HepG2 (cell line): ENCODE data around the gene MAGEC2. TPM values are rescaled to one million over a fixed set of nuclear protein-coding genes. Genes with fewer than 3 reads are reported as not detected.

Experiments
- ATAC-seq: fragments of 200-7000 bp; cut with Tn5 transposase; 3 replicates; pipeline ENCODE4 v1.9.1; 2020; ENCODE audit warnings: mild to moderate bottlenecking, moderate library complexity
- BruUV-seq: library from RNA; stranded (reverse); fragments of 400-500 nt; replicated peaks from 2 replicates; lab custom pipeline; 2021; lab: Mats Ljungman, UMichigan
- CTCF ChIA-PET: fragments of 300-600 bp; formaldehyde crosslinking; extraction: SDS; loops from one replicate; lab custom pipeline; 2021; ENCODE audit warnings: low total read pairs, inconsistent platforms, low intra/inter-chr PET ratio; lab: Yijun Ruan, JAX
- POLR2A ChIA-PET: fragments of 350-600 bp; sonication (Branson Sonifier 250); formaldehyde crosslinking; loops from one replicate; lab custom pipeline; 2020; ENCODE audit warnings: antibody characterized with exemption, inconsistent platforms; lab: Yijun Ruan, JAX
- DNase-seq: peaks from one replicate; pipeline ENCODE4 v3.0.0-alpha.2; 2015; ENCODE audit warnings: low spot score
- FAIRE-seq: peaks from 3 replicates; lab custom pipeline; 2011; peaks lifted over from hg19 to GRCh38; lab: Jason Lieb, UNC
- H2AFZ ChIP-seq: one replicate; pipeline ENCODE4 v1.6.1; 2011; ENCODE audit warnings: low read length, inconsistent platforms
- H3K27ac ChIP-seq: fragments of 300-600 bp; 3 replicates; pipeline ENCODE4 v1.8.0; 2011; ENCODE audit warnings: mixed run types, mild to moderate bottlenecking, mixed read lengths, low read length, inconsistent platforms; ENCODE audit not compliant: insufficient read depth; ENCODE audit errors: extremely low read length
- H3K27me3 ChIP-seq, 2 experiments: fragments of 200-600 bp in 1 of 2; 2 replicates in 1 of 2; 3 replicates in 1 of 2; pipeline versions ENCODE4 v1.6.0 to v1.8.0; 2011; ENCODE audit warnings: low read length in 2 of 2, mild to moderate bottlenecking in 2 of 2, moderate library complexity in 2 of 2, inconsistent platforms in 1 of 2; ENCODE audit not compliant: insufficient read depth in 2 of 2, control insufficient read depth in 1 of 2
- H3K36me3 ChIP-seq, 2 experiments: fragments of 200-600 bp in 1 of 2; replicated peaks in 1 of 2; 2 replicates in 1 of 2; 3 replicates in 1 of 2; pipeline versions ENCODE4 v1.5.1 to v1.8.0; 2011; ENCODE audit warnings: low read length in 2 of 2, inconsistent platforms in 1 of 2; ENCODE audit not compliant: insufficient read depth in 2 of 2, control insufficient read depth in 1 of 2
- H3K4me1 ChIP-seq: 2 replicates; pipeline ENCODE4 v1.5.1; 2012; ENCODE audit warnings: low read length, inconsistent platforms; ENCODE audit not compliant: insufficient read depth
- H3K4me2 ChIP-seq: 2 replicates; pipeline ENCODE4 v1.6.0; 2011; ENCODE audit warnings: low read depth, low read length, inconsistent platforms
- H3K4me3 ChIP-seq, 3 experiments: fragments of 200-600 bp in 1 of 3; sonication (generic), shearing (Covaris generic) in 1 of 3; replicated peaks in 1 of 3; 2 replicates each; pipeline ENCODE4 v1.5.1; 2011 to 2016; ENCODE audit warnings: low read length in 3 of 3, inconsistent platforms in 2 of 3, low read depth in 2 of 3, mild to moderate bottlenecking in 2 of 3, control low read depth in 1 of 3, mixed read lengths in 1 of 3; ENCODE audit not compliant: insufficient read depth in 1 of 3
- H3K79me2 ChIP-seq: one replicate; pipeline ENCODE4 v1.6.1; 2011; ENCODE audit warnings: low read length, inconsistent platforms; ENCODE audit not compliant: insufficient read depth
- H3K9ac ChIP-seq: 2 replicates; pipeline ENCODE4 v1.6.0; 2011; ENCODE audit warnings: mild to moderate bottlenecking, low read depth, low read length, inconsistent platforms; ENCODE audit not compliant: insufficient read depth
- H3K9me3 ChIP-seq: 2 replicates; pipeline ENCODE4 v1.5.1; 2012; ENCODE audit warnings: mild to moderate bottlenecking, low read length
- H4K20me1 ChIP-seq: 2 replicates; pipeline ENCODE4 v1.6.0; 2011; ENCODE audit warnings: inconsistent platforms, mild to moderate bottlenecking, low read length, moderate library complexity; ENCODE audit not compliant: insufficient read depth
- EHMT2 ChIP-seq: fragments of 200-600 bp; sonication (generic); IDR thresholded peaks from 2 replicates; pipeline ENCODE4 v1.7.0; 2017; ENCODE audit warnings: antibody characterized with exemption, low read depth, low read length, borderline replicate concordance
- SNAPC2 ChIP-seq: sonication (generic); formaldehyde crosslinking; IDR thresholded peaks from 2 replicates; pipeline ENCODE4 v1.8.1; 2022; ENCODE audit warnings: mild to moderate bottlenecking, missing genetic modification reagents
- ZNF235 ChIP-seq: sonication (generic); formaldehyde crosslinking; IDR thresholded peaks from 2 replicates; pipeline ENCODE4 v1.8.1; 2023; ENCODE audit warnings: mild to moderate bottlenecking, missing genetic modification reagents, borderline replicate concordance
- ZNF331 ChIP-seq: sonication (generic); formaldehyde crosslinking; IDR thresholded peaks from 2 replicates; pipeline ENCODE4 v1.4.0; 2020; ENCODE audit warnings: missing genetic modification reagents
- ZNF33B ChIP-seq: sonication (generic); formaldehyde crosslinking; IDR thresholded peaks from 2 replicates; pipeline ENCODE4 v1.5.1; 2020; ENCODE audit warnings: mild to moderate bottlenecking, missing genetic modification reagents
- ZNF772 ChIP-seq: sonication (generic); formaldehyde crosslinking; IDR thresholded peaks from 2 replicates; pipeline ENCODE4 v1.5.0; 2020; ENCODE audit warnings: mild to moderate bottlenecking, missing genetic modification reagents
- WGBS: methylation state at CpG from one replicate; pipeline ENCODE4 v1.1.6; 2017; ENCODE audit warnings: low lambda C conversion rate; 5-methylcytosine and 5-hydroxymethylcytosine counted together
- in situ Hi-C: cut with HindIII; loops from 2 replicates; pipeline ENCODE4 v1.10.0; 2017; ENCODE audit warnings: low pct_unique_long_range_greater_than_20kb; ENCODE audit not compliant: extremely low pct_ligation_motif_present
- intact Hi-C: fragments of 100-400 bp; cut with micrococcal nuclease; formaldehyde crosslinking; loops from one replicate; pipeline ENCODE4 v1.10.0; 2022; ENCODE audit not compliant: unreplicated experiment
- polyA plus RNA-seq, 8 experiments: library from polyadenylated mRNA; depleted of rRNA in 3 of 8; stranded (reverse) in 7 of 8; unstranded in 1 of 8; fragments of >200 nt; fragmentation: Illumina TruSeq in 4 of 8; extraction: Trizol in 4 of 8; gene quantifications; 2 replicates each; pipeline versions ENCODE4 v1.2.1 to v1.2.3, GENCODE V29; 2011 to 2016; ENCODE audit warnings: low read depth in 4 of 8, missing spikeins in 1 of 8, mixed read lengths in 1 of 8; ENCODE audit not compliant: insufficient read depth in 1 of 8
- total RNA-seq, 5 experiments: library from RNA; depleted of rRNA; stranded (reverse); fragments of >200 nt; fragmentation: Illumina TruSeq; extraction: Trizol; gene quantifications; 2 replicates each; pipeline ENCODE4 v1.2.3, GENCODE V29; 2016; ENCODE audit warnings: low read depth in 1 of 5

MAGEC2 gene
- total and polyA plus RNA-seq, 2 of the 13 experiments (the other 11 are each of a cell fraction or from before 2014, with no cell fraction given), result not detected

- no peaks in the 10 kb centered on the region for H3K79me2 ChIP-seq
- in situ Hi-C loops, result no loop called here
Measured at GRCh38 chrX:142238536-142238935, 33.4 kb upstream of the MAGEC2 start.

GRCh38 chrX:142233400-142233799, 28.3 kb upstream of the MAGEC2 start:
- ATAC-seq (no peak), DNase-seq (no peak), FAIRE-seq (no peak)
- TF ChIP-seq SNAPC2 (CRISPR knock-in tag) (no peak), ZNF772 (CRISPR knock-in tag) (no peak), ZNF235 (no peak), ZNF331 (no peak)
- CTCF ChIA-PET, result no interaction called here
- no peaks in the 10 kb centered on the region for H3K4me1 ChIP-seq
- H3K27ac ChIP-seq, result no peak overlapping the region
- peaks cover 26% of the 10 kb centered on the region; the same call in 1 of the 2 replicates for H3K9me3 ChIP-seq
- POLR2A ChIA-PET, result no interaction called here
- no peaks in the 10 kb centered on the region for H3K27me3 ChIP-seq
- H3K36me3 ChIP-seq, result no peaks in the 10 kb centered on the region
- no peaks in the 10 kb centered on the region for H3K79me2 ChIP-seq
- H3K4me3 ChIP-seq, result no peak overlapping the region
- H2AFZ ChIP-seq, result no peak overlapping the region
- intact Hi-C loops (no loop called here), in situ Hi-C loops (no loop called here)
- BruUV-seq, result no TSS peak
- no peak overlapping the region for H3K4me2 ChIP-seq
- WGBS, result 50% methylated on average over 1 of the region's 1 CpG
- H3K9ac ChIP-seq, result no peak overlapping the region
- no peaks in the 10 kb centered on the region for H4K20me1 ChIP-seq

More at GRCh38 chrX:142238536-142238935, 33.4 kb upstream of the MAGEC2 start:
- H4K20me1 ChIP-seq, result no peaks in the 10 kb centered on the region
- H3K9me3 ChIP-seq, result peaks cover 42% of the 10 kb centered on the region; the same call in 1 of the 2 replicates
- ChIA-PET CTCF (no interaction called here), POLR2A (no interaction called here)
- no TSS peak for BruUV-seq
- DNase-seq (no peak), FAIRE-seq (no peak), ATAC-seq (no peak)
- no peak for TF ChIP-seq EHMT2
- no peak for TF ChIP-seq ZNF33B (CRISPR knock-in tag)
- no peak overlapping the region for H3K9ac ChIP-seq
- H3K36me3 ChIP-seq, result no peaks in the 10 kb centered on the region
- no peak overlapping the region for H3K4me2 ChIP-seq
- no peaks in the 10 kb centered on the region for H3K4me1 ChIP-seq
- H3K27me3 ChIP-seq, result no peaks in the 10 kb centered on the region
- no peak overlapping the region for H3K4me3 ChIP-seq
- no peak overlapping the region for H2AFZ ChIP-seq
- no peak overlapping the region for H3K27ac ChIP-seq
- intact Hi-C loops, result no loop called here
- WGBS, result 0% methylated on average over 1 of the region's 1 CpG
